Measurements from ENCODE around the gene AGPS. TPM values are rescaled to one million over a fixed set of nuclear protein-coding genes. Genes with fewer than 3 reads are reported as not detected.
A peak's percentile ranks its signal among the peaks of the same experiment; 100 is the strongest.
"Not testable (repeated sequence)": the region's sequence is repeated elsewhere in the genome, so short reads cannot be mapped to it uniquely, and the experiment has no call there.

Gene AGPS
- total RNA-seq, 1 experiment from 2014 or later = 46.7 TPM

DNA sequence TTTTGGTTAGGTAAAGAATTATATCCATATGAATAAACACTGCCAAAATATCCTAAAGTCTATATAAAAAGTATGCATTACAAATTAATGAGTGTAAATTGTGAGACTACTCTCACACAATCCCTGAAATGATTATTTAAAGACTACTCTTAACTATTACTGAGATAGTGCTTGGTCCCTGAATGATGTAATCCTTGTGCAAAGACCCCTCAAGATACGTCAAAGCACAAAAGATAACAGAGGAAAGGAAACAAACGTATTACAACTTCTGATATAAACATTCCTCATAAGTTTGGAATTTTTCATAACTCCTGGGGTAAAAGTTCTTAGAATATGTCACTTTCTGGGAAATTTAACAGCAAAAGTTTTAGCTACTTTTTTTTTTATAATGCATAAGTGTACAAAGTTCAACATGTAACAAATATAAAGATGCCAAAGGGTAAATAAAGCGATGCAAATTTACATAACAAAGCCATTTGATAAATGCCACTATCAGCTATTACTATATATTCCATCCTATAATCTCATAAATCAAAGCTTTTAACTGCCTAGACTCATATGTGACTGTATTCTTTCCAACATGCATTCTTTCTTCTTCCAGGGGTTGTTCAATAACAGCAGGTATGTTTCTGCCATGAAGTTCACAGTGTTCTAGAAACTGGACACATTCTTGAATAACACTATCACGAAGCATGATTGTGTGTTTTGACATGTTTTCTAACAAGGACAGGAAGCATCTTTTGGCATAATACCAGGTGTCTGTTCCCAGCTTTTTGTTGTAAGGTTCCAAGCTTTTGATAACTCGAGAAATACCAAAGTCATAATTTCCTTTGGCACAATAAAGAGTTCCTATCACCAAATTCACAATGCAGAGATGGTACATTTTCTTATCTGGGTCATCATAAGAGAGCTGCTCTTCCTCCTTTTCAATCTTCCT is 158.0 kb downstream of the AGPS start:
- no peak for DNase-seq (ENCODE audit: low read depth)

DNA sequence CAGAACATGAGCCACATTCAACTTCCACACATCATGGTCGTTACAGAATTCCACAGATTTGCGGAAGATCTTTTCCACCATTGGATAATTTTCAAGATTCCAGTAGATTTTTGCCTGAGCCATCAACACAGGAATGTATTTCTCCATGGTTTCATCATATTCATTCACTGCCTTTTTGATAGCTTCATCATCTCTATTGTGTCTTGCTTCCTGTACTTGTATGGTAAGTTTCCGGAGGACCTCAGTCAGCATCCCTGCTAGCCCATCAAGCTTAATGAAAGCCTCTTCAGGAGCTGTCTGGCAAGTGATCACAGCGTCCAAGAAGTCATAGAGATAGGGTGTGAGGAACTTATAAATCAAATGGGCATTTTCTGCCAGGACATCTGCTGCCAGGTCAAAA is 158.8 kb downstream of the AGPS start:
- DNase-seq (ENCODE audit: low read depth) = not testable (repeated sequence)

DNA sequence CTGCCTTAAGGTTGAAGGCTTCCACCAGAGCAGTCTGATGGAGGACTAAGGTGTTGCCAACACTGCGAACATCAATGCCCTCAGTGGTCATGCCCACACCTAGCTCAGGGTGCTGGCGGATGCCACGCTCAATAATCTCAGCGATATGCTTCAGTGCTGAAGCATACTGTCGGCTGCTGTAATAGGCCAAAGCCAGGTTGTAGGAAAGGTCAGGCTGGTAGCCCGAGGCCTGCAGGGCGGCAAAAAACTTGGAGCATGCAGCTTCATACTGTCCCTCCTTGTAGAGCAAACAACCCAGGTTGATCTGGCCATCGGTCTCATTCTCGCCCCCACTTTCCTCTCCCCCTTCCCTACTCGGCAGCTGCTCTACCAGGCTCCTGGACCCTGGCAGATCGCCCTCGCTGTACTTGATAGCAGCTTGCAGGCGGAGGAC is 159.4 kb downstream of the AGPS start:
- peak; percentile 23 for DNase-seq (ENCODE audit: low read depth)

DNA sequence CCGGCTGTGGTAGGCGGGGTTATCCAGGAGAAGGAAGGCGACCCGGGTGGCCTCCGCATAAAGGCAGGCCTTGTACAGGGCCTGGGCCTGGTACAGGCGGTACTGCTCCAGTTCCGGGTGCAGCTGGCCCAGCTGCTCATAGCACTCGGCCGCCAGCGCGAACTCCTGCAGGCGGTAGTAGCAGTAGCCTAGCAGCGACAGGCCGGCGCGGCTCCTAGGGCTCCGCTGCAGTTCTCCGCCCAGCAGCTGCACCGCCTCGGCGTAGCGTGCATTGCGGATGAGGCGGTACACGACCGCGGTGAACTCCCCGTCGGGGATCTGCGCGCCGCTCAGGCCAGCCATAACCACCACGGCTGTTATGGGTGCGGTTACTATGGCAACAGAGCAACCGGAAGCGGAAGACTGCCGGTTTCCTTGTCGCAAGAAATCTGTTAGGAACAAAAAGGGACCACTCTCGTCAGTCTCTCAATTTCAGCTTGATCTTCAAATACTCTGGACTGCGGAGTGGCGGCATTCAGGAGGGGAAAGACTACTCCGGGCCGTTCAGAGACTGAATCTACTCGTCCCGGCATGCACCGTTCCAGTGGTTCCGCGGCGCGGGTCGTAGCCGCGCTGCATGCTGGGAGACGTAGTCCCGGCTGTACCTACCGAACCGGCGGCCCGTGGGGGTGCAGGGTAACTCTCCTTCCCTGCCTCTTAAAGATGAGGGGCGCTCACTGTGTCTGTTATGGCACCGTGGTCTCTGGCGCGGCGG is 160.0 kb downstream of the AGPS start:
- peak; percentile 84 for DNase-seq (ENCODE audit: low read depth)

DNA sequence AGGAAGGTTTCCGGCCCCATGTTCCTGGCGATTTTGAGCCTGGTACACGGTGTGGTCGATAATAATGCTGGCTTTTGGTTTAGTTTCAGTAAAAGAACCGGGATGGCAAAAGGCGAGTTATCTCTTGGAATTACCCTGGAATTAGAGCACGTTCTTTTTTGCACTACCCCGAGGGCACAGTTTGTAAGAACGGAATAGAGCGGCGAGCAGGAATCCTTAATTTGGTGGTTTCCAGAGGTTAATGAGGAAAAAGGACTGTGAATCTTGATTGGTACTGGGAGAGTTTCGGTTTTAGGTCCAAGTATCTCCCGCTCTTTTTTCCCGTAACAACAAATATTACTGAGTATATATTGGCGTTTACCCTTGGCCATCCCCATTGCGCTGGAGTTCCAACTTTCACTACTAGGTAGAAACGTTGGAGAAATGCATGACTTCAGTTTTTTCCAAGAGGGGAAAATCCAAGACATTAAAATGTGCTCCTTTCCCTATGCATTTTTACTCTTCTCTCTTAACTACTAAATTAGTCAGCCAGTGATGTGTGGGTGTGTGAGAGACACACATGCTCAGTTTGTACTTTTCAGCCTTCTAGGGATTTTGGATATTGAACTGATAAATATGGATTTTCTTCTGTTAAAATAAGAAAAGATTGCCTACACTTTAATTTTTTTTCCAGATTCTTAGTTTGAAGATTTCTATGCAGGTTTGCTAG is 160.8 kb downstream of the AGPS start:
- DNase-seq (ENCODE audit: low read depth) = peak; percentile 43

- no peak for DNase-seq (ENCODE audit: low read depth)
These were observed 161.8 kb downstream of the AGPS start for GRCh38 chr2:177554365-177554764.

- DNase-seq (ENCODE audit: low read depth) = no peak
These were observed 163.6 kb downstream of the AGPS start for GRCh38 chr2:177556153-177556552.

DNA sequence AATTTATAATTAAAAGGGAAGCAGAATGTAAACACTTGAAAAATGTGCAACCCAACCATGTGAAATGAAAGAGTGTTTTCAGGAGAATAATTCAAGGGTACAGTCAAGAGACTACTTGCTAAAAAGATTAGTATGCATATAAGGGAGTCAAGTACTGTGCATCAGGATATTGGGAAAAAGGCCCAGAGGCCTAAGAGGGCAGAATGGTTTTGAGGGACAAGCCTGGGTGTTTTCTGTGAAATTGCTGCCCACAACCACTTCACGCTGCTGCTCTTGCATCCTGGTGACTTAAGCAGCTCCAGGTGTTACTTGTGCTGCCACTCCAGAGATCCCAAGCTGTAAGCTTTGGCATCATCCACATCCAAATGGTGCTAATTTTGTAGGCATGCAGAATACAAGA is 165.2 kb downstream of the AGPS start:
- no peak for DNase-seq (ENCODE audit: low read depth)

DNA sequence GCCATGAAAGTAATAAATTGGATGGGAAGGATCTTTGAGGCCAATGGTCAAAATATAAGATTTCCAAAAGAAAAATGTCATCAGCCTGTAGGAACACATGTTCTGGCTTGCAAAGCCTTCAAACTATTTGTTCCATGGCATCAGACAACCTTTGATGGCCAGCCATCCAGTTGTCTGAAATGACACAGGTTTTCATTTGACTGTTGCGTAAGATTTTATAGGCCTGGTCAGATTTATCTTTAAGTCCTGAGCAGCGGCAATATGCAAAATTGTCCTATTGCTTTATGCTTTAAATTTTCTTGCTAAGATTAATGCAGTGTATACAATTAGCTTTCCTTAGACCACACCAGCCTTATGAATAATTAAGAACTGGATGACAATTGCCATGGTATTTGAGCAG is 167.1 kb downstream of the AGPS start:
- DNase-seq (ENCODE audit: low read depth) = no peak

GRCh38 chr2:177568390-177568789 is 175.8 kb downstream of the AGPS start:
- no peak for DNase-seq (ENCODE audit: low read depth)

DNA sequence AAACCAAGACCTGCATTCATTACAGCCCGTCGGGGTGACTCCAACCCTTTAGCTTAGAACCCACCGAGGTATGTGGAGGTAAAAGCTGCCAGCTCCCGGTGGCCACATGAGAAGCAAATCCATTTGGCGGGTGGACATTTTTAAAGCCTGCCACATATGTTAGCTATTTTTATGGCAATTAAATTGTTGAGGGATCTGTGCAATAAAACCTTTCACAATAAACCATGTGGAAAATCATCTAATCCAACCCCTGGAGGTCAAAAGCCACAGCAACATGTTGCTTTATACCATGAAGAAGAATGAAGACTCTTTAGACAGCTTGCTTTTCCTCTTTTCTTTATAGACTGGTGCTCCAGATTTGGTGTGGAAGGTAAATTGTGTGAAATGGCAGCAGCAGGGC is 176.3 kb downstream of the AGPS start:
- no peak for DNase-seq (ENCODE audit: low read depth)

GRCh38 chr2:177572236-177572671 is 179.7 kb downstream of the AGPS start:
- DNase-seq (ENCODE audit: low read depth) = no peak

GRCh38 chr2:177573120-177573519 is 180.5 kb downstream of the AGPS start:
- peak; percentile 20 for DNase-seq (ENCODE audit: low read depth)

DNA sequence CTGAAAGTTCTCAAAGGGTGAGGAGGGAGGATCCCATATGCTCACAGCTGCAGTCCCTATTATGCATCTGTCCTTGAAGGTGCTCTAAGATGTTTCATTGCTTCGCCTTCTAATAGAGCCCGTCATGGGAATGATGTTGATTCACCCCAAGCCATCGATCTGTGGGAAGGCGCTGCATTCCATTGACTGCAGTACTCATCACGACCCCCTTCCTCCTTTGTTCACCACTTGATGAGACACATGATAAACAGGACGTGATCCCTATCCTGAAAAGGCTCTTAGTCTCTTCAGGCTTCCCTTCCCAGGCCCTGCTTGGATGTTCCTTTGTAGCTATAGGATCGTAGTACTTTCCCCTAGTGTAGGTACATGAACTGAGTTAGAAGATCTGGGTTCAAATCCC is 181.8 kb downstream of the AGPS start:
- DNase-seq (ENCODE audit: low read depth) = no peak

- no peak for DNase-seq (ENCODE audit: low read depth)
These were observed 182.8 kb downstream of the AGPS start for GRCh38 chr2:177575358-177575757.

DNA sequence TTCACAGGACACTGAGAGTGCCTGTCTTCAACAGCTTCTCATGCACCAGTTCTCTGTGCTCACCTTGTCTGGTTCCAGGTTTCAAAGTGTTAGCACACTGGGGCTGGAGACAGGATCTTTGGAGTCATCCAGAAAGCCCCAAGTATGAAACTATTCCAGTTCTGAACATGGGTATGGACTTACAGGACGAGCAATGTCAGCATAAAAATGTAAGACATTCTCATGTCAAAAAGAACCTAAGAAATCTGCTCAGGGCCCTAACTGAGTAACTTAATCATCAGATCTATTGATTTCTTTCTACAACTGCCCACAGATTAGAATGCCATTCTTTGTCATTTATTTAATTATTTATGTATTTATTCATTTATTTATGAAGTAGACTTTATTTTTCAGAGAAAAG is 184.5 kb downstream of the AGPS start:
- no peak for DNase-seq (ENCODE audit: low read depth)

DNA sequence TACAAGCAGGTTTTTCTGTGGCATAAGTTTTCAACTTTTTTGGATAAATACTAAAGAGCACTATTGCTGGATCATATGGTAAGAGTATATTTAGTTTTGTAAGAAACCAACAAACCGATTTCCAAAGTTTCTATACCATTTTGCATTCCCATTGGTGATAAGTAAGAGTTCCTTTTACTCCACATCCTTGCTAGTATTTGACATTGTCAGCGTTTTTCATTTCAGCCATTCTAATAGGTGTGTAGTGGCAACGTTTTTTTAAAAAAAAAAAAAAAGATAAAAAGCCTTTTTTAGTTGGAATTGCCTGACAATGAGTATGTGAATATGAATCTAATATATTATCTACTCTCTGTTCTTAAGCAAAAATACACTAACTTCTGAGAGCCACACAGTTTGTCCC is 185.9 kb downstream of the AGPS start:
- DNase-seq (ENCODE audit: low read depth) = no peak

DNA sequence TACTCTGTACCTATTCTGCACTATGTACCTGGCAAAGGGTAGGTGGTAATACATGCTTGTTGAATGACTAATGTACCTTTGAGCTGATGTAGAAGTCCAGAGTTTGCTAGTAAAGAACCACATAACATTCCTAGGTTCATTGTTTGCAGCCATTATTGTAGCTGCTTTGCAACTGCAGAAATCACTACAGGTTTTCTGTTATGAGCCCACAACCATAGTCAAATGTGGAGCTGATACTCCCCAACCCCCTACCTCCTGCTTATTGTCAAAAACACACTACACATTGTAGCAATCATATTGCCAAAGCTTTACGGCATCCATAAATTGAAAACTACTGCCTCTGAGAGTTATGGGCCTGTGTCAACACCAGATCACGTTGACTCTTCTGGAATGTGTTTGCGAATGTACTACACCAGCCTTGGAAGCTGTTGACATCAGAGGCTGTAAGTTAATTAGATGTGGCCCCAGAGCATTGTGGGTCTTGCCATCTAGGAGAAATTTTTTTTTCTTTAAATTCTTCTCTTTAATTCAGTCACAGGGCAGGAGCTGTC is 187.0 kb downstream of the AGPS start:
- DNase-seq (ENCODE audit: low read depth) = no peak

- no peak for DNase-seq (ENCODE audit: low read depth)
These were observed 189.4 kb downstream of the AGPS start for GRCh38 chr2:177582000-177582399.

DNA sequence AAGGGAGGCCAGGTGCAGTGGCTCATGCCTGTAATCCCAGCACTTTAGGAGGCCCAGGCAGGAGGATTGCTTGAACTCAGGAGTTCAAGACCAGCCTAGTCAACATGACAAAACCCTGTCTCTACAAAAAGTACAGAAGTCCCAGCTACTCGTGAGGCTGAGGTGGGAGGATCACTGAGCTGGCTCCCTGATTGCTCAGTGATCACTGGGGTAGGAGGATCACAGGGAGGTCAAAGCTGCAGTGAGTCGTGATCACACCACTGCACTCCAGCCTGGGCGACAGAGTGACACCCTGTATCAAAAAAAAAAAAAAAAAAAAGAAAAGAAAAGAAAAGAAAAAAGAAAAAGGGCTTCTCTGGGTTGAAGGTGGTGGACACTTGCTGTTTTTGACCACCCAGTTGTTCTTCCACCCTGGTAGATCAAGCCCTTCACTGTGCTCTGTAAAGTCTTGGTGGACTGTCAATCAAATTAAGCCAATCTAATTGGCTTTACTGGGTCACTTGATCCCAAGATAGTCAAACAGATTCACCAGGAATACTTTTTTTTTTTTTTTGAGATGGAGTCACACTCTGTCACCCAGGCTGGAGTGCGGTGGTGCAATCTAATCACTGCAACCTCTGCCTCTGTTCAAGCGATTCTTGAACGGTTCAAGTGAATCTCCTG is 191.6 kb downstream of the AGPS start:
- no peak for DNase-seq (ENCODE audit: low read depth)

GRCh38 chr2:177585234-177585863 is 192.8 kb downstream of the AGPS start:
- DNase-seq (ENCODE audit: low read depth) = no peak

Measured in M059J (cell line).